HG03039 (cell line): ENCODE results near the gene ARF3.

Experiments
- ATAC-seq: cut with Tn5 transposase; IDR thresholded peaks from one replicate; pipeline ENCODE4 v1.9.1; 2021; ENCODE audit warnings: mild to moderate bottlenecking, moderate library complexity; ENCODE audit not compliant: unreplicated experiment

ARF3 gene

DNA sequence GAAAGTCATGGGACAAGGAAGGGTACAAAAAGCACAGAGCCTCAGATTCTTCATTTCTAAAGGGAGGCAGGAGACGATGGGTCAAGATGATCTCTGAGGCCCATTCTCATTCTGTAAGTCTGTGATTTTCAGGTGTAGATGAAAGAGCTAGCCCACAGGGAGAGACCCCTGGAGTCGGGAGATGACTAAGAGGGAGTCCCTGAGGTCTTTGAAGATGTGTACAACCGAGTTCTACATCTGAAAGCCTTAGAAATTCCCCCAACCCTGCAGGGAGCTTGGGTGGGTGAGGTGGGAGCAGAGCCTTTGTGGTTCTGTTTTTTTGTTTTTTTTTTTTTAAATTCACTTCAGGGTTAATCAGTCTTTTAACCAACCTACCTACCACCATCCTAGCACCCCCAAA is 11.2 kb upstream of the ARF3 start:
- no peak for ATAC-seq

DNA sequence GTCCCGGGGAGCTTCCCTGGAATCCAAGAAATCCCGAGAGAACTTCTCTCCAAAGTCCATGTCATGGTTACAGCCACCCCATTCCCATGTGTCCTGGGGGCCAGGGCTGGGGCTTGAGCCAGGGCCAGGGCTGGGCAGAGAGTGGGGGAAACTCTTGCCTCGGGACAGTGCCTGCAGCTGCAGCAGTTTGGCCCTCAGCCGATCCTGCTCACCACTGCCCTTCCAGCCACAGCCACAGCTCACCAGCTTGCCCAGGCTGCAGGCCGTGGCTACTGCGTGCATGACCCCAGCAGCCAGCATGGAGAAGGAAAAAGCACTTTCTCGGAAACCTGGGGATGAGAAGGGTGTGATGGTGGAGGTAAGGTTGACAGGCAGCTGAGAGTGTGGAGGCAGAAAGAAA is 10.7 kb upstream of the ARF3 start:
- ATAC-seq = no peak

DNA sequence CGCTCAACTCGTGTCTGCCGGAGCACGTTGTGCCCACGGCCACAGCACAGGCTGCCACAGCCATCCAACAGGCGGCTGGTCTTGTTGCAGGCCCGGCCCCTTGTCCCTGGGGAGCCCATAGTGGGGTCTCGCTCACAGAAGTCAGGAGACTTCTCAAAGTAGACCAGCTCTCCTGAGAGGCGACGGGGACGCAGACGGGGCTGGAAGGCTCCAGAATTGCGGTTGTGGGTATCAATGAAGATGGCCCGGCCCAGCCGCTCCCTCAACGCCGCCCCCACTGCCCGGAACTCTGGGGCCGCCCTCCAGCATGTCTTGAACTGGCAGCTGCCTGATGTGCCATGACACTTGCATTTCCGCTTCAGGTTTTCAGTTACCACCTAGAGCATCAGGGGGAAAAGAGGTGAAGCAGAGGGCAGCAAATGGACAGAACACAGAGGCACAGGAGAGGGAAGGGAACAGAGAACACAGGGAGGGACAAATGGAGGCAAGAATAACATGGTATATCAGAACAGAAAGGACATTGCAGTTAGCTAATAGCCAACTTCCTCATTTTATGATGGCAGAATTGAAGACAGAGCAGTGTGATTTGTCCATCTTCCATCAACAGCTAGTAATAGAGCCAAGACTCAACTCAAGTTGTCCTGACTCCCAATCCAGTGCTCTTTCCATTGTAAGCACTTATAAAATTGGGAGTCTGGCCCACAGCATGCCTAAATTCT is 9.0 kb upstream of the ARF3 start:
- no peak for ATAC-seq

DNA sequence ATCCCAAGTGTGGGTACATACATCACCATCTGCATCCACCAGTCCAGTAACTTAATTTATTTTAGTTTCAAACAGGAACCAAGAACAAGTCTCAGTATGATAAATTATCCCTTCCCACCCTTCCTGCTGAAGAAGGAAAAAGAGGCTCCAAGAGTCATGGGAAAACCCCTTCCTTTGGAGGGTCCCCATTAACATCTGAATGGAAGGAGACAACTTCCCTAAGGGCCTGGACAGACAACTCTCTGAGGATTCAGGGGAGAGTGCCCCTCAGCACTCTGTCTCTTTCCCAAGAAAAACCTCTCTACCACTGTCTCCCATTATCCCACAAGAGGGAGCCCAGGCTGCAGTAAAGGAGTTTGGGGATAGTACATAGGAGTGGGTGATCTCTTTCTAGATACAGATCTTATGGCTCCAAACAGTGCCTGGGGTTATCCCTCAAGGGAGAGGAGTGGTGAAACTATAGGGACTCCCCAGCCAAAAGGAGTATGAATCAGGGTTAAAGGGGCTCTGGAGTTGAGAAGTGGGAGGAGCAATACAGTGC is 8.1 kb upstream of the ARF3 start:
- ATAC-seq = no peak

DNA sequence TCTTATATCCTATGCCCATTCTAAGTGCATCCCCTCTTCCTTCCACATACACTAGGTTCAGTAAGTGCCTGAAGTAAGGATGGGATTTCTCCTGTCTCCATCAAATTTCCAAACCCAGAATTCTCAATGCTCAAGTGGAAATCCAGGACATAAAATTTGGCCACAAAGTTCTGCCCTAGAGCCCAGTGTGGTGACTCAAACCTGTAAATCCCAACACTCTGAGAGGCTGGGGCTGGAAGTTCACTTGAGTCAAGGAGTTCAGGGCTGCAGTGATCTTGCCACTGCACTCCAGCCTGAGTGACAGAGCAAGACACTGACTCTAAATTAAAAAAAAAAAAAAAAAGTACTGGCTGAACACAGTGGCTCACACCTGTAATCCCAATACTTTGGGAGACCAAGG is 4.5 kb upstream of the ARF3 start:
- ATAC-seq = no peak

DNA sequence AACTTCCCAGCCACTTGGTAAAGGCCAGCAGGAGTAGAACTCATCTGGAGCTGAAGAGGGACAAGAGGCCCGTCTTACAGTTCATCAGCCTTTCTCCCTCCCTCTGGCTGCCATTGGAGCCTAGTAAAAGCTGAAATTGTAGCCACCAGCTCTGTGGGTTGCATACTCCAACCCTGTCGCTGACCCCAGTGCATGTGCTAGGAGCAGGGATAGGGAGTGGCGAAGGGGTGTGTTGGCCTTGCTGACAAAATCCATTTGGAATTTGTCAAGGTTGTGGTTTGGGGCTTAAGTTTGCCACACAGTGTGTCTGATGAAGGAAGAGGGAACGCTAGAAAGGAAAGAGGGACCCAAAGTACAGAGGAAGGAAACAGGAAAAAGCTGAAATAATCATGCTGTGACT is 4.0 kb upstream of the ARF3 start:
- ATAC-seq = no peak

DNA sequence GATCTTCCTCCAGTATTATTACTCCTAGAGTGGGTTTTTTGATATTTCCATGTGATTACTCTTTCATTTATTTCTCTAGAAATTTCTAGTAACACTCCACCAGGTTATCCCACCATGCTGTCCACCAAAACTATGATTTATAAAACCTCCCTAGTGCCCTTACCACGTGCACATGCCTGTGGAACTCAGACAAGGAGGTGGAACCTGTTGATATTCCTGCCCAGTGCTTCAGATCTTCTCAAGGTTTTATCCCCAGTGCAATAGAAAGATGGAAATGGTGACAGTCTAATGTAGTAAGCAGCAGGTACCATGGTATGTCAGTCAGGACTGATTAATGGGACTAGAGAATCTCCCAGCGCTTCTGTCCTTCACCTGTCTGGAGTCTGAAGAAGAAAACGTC is 3.5 kb upstream of the ARF3 start:
- no peak for ATAC-seq

DNA sequence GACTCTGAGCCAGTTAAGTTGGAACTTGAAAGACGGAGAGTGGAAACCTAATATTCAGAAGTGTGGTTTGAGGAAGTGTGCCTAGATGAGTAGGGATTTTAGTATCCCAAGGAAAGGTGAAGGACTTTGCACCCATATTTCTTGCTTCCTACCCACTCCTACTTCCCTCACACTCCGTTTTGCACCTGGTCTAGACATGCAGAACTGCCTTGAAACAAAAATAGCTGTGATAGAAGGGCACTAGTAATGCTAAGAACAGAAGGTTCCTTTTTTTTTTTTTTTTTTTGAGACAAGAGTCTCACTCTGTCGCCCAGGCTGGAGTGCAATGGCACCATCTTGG is 732 bp upstream of the ARF3 start:
- ATAC-seq = no peak

DNA sequence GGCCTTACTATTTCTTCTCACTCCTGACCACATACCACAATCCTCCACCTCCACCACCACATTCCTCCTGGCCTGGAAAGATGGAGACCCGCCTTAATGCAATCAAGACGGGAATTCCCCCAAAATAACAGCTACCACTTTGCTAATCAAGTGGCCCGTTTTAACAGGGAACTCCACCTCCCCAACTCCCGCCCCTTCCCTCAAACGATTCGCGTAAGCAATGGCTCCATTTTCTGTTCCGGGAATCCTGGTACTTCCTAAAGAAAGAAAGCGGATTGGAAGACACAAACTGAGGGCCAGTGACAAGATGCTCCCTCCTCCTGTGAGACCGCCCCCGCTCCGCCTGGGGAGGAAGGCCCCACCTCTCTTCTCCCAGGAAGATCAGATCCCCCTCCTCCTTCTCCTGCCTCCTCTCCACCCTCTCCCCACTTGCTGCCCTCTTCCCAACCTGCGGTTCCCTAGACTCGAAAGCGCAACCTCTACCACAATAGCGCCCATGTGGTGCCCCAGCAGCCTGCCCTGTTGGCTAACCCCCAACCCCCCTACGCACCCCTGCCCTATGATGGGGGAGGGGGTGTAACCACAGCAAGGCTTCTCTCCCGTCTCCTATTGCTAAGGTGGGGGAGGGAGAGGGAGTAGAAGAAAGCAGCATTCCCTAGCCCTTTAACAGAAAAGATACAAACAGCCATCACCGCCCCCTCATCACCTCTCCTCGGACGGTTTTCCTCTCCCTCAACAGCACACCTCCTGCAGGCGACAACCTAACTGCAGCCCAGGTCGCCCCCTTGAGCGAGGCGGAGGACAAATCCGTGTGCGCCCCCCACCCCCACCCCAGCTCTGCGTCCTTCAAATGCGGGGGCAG is 777 bp downstream of the ARF3 start:
- ATAC-seq = peak; percentile 10

DNA sequence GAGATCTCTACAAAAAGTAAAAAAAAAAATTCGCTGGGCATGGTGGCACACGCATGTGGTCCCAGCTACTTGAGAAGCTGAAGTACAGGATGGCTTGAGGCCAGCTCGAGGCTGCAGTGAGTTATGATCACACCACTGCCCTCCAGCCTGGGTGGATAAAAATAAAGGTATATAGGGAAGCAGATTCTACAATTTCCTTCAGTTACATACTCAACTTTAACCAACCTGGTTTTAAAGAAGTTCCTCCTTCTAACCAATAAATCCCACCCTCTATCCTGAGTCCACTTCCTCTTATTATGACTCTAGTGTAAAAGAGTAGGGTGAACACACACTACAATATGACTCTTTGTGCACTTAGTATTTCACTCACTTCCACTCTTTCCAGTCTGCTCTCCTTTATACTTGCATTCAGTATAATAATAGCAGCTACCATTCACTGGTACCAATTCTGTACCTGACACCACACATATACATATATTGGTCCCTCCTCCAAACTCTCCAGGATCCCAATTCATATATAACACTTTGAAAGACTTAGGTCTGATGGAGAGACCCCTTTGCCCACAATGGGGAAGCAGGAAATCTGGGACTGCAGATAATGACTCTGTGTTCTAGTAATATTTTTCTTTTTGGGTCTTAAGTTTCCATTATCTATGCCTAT is 2.3 kb downstream of the ARF3 start:
- no peak for ATAC-seq

DNA sequence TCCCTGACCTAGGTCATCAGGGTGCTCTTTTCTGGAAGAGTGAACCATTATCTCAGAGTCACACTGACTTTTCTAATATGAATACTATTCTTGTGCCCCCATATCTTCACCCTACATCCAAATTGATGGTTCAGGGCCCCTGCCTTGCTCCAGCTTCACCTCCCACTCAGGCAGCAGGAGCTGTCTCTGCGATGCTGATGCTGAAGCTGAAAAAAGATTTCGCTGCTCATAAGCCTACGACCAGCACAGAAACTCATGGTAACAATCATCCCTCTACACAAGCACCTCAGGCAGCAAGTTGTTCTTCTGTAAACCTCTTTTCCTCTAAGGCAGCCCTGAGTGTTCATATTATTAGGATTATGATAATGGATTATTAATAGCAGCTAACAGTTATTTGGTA is 3.2 kb downstream of the ARF3 start:
- ATAC-seq = no peak

DNA sequence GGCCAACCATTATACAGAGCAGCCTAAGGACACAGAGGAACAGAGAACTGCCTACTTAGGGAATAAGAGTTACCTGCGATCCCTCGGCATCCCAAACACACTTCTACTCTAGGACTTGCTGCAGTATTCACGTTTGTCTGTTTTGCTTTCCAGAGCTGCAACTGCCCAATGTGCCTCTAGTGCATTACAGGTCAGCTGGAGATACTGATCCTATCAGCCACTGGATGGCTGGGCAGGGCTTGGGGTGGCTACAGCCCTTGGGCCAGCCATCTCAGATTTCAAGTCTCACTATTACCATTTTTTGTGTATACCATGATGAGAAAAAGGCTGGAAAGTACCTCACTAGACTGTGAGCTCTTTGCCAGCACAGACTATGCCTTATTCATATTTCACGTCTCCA is 4.6 kb downstream of the ARF3 start:
- no peak for ATAC-seq

DNA sequence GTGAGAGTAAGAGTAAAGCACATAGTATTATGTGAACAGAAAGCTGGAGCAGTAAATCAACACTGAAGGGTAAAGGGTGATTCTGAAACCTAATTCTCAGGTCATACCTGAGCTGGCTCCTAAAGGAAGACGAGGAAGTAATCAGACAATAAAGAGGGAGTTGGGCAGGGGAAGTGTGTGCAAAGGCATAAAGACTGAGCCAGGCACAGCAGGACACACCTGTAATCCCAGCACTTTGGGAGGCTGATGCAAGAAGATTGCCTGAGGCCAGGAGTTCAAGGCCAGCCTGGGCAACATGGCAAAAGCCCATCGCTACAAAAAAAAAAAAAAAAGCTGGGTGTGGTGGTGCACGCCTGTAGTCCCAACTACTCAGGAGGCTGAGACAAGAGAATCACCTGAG is 9.6 kb downstream of the ARF3 start:
- ATAC-seq = no peak

DNA sequence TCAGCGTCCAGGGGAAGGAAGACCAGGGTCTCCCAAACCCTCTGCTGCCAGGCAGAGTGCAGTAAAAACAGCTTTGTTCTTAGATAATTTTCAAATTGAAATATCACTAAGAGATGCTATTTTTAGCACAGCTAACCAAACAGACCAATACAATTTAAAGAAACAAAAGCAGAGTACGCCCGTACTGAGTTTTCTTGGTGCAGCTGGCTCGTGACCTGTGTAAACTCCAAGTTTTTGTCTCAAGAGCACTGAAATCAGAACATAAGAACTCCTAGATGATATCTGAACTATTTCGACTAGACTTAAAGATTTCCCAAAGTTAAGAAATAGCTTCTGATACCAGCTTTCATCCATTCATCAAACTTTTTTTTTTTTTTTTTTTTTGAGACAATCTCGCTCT is 10.3 kb downstream of the ARF3 start:
- ATAC-seq = no peak

DNA sequence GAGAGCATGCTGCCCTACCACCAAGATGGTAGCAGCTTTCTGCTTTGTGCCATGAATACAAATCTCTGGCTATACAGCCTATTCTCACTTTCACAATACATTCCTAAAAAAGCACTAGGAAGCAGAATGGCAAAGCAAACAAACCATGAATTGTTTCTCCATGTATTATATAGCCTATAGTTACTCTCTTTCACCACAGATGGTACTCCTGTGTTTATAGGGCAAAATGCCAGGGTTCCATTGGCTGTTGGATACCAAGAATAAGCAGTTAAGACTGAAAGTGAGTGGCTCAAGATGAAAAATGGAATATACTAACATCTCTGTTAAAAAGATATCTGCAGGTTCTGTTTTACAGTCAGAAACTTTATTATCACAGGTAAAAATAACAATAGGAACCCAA is 11.1 kb downstream of the ARF3 start:
- ATAC-seq = no peak

DNA sequence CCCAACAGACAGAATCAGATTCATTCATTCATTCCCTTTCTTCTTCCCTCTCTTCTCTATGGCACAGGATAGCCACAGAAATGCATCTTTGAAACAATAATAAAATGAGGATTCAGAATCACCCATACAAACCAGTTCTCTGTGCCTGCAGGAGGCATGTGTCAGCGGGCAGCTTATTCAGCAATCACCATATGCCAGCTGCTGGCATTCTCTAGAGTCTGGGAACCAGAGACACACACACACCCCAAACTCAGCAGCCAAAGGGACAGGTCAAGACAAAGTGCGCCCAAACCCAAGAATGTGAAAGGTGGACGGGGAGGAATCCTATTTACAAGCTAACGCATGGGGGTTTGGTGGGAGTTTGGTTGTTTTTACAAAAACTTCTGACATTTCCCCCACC is 14.1 kb downstream of the ARF3 start:
- ATAC-seq = no peak

DNA sequence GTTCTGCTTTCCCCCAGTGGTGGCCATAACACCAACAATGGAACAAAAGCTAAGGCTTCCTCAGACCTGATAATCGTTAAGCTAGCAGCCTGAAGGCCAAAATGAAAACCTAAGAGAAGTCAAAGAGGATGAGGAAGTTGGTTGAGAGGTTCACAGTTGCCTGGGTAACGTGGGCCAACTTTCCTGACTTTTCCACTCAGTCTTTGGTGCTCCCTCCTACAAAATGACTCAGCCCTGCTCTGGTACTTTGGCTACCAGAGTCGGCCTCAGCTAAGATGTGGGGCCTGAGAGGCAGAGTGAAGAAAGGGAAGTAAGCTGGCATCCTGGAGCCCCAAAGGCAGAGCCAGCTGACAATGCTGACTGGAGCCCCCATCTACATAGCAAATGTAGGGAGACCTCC is 17.1 kb downstream of the ARF3 start:
- ATAC-seq = no peak

DNA sequence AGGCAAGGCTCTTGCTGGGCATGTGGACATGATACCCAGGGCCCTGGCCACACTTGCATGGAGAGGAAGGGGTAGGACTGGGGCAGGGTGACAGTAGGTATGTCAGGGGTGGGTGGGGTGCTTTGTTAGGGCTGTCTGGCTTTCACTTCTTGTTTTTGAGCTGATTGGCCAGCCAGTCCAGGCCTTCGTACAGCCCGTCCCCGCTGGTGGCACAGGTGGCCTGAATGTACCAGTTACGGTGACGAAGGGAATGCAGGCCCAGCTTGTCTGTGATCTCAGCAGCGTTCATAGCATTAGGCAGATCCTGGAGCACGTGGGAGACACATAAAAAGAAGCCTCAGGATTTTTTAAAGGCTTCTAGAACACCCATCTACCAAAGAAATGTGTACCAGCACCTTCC is 18.5 kb downstream of the ARF3 start:
- no peak for ATAC-seq

DNA sequence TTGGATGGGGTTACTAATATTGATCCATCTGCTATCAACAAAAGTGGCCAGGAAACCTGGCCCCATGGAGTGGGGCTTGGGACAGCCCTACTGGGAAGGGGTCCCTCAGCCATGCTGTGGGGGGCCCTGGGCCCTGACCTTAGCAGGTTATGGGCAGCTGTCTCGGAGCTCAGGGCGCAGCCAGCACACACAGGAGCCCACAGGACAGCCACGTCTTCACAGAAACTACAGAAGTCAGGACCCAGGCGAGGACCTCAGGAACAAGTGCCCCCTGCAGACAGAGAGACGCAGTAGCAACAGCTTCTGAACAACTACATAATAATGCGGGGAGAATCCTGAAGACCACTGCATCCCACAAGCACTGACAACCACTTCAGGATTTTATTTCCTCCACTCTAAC is 20.1 kb downstream of the ARF3 start:
- no peak for ATAC-seq

DNA sequence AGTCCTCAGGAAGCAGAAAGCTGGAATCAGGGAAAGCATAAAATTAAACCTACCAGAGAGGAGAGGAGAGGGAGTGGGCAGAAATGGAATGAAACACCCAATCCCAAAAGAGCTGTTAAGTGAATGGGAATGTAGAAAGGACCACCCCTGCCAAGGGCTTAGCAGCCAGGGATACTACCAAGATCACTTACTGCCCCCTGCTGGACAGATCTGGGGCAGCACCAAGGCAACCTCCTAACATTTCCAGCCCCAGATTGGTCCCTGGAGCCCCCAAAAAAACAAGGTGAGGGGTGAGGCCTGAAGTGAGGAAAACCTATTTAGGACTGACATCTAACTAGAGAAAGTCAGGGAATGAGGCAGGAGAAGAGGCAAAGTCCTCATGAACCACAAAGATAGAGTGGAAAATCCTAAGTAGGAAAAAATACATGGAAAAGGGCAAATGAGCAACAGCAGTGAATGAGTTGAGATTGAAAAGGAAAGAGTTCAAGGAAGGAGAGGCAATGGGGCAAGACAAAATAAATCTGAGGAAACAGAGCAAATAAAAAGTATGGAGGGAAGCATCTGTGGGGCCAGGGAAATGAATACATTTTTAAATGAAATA is 20.8 kb downstream of the ARF3 start:
- ATAC-seq = no peak

DNA sequence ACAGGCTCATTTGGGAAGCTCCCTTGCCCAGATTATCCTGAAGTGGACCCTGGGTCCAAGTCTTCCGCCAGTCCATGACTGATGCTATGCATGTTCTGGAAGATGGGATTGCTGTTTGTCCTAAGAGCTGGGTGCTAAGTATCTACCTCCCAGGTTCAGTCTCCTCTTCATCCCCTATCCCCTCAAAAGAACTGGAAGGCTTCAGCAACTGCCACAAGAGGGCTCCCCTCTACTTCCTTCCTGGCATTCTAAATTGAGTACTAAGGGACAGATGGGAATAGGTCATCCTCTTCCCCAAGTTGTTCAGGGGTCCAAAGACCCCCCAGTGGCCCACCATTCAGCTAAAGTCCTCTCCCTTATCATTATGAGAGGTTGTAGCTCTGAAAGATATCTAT is 23.0 kb downstream of the ARF3 start:
- no peak for ATAC-seq
